Neural cell (in vitro differentiated cells): Measurements from ENCODE around the gene ZXDA.

Experiments
- EZH2 ChIP-seq: fragments of 200-600, 300-800 bp; shearing (Covaris generic), sonication (generic); IDR thresholded peaks from 2 replicates; pipeline ENCODE4 v1.6.1; 2014; ENCODE audit warnings: antibody characterized with exemption, low read length, borderline replicate concordance, mild to moderate bottlenecking; ENCODE audit not compliant: insufficient read depth, poor library complexity, severe bottlenecking
- POLR2AphosphoS5 ChIP-seq: IDR thresholded peaks from 2 replicates; pipeline ENCODE4 v1.6.1; 2012

DNA sequence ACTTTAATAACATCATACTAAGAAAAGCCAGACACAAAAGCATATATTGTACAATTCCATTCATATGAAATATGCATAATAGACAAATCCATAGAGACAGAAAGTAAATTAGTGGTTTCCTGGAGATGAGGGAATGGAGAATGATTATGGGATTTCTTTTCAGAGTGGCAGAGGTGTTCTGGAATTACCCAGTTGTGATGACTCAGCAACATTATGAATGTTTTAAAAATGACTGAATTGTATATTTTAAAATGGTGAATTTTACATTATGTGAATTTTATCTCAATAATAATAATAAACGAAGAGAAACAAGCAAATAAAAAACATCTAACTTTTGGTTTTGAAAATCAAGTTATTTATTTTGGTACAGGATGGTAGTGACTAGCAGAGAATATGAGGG is 11.2 kb downstream of the ZXDA start:
- no peak for TF ChIP-seq EZH2
- no peak for TF ChIP-seq POLR2AphosphoS5
